NCI-H146 treated with DMSO at 0.1 percent for 48 hours (cell line): ENCODE data around the gene FRMD4B.
A peak's percentile ranks its signal among the peaks of the same experiment; 100 is the strongest.

ENCODE experiments used
- DNase-seq: peaks from one replicate; lab custom pipeline; 2025; ENCODE audit not compliant: unreplicated experiment; lab: John Stamatoyannopoulos, UW

FRMD4B gene

GRCh38 chr3:69142090-69142489 lies 243.8 kb downstream of the FRMD4B start:
- no peak for DNase-seq

- DNase-seq: no peak
Observed at GRCh38 chr3:69141313-69141712, 244.6 kb downstream of the FRMD4B start.

GRCh38 chr3:69137412-69137811 lies 248.5 kb downstream of the FRMD4B start:
- DNase-seq: no peak

GRCh38 chr3:69137005-69137404 lies 248.9 kb downstream of the FRMD4B start:
- DNase-seq: no peak

- no peak for DNase-seq
Observed at GRCh38 chr3:69130689-69131088, 255.2 kb downstream of the FRMD4B start.

GRCh38 chr3:69129531-69129930 lies 256.4 kb downstream of the FRMD4B start:
- no peak for DNase-seq

GRCh38 chr3:69128509-69128908 lies 257.4 kb downstream of the FRMD4B start:
- DNase-seq: no peak

GRCh38 chr3:69126999-69127398 lies 258.9 kb downstream of the FRMD4B start:
- DNase-seq: no peak

- DNase-seq: no peak
Observed at GRCh38 chr3:69126216-69126615, 259.7 kb downstream of the FRMD4B start.

GRCh38 chr3:69122403-69122802 lies 263.5 kb downstream of the FRMD4B start, which contains the start of gene LMOD3:
Gene LMOD3, minus strand, starts transcription at chr3:69122595. Its CDS starts 209 bp downstream, at chr3:69122386.
- no peak for DNase-seq

- DNase-seq: no peak
Observed at GRCh38 chr3:69121950-69122349, 263.9 kb downstream of the FRMD4B start.

- no peak for DNase-seq
Observed at GRCh38 chr3:69121513-69121912, 264.4 kb downstream of the FRMD4B start.

GRCh38 chr3:69120879-69121464 lies 264.9 kb downstream of the FRMD4B start:
- peak; percentile 44 for DNase-seq
